ENCODE results near the gene ZNF497.

- TF ChIP-seq CTCF (IDR thresholded peaks at IDR 0.05) (no peak), EZH2 (IDR thresholded peaks at IDR 0.05; ENCODE audit: borderline replicate concordance, insufficient read depth, low read depth, low read length, poor library complexity, severe bottlenecking) (no peak)
Observed at GRCh38 chr19:58361900-58362271, 665 bp downstream of the ZNF497 start.

Data from B cell (primary cell).